Measurements from ENCODE around the gene TCP11.

TCP11 gene

GRCh38 chr6:35105078-35105477 is 36.1 kb downstream of the TCP11 start:
- no peak for TF ChIP-seq CTCF (IDR thresholded peaks at IDR 0.05; ENCODE audit: unreplicated experiment in 3 of 3)
- H3K4me1 Mint-ChIP-seq: peaks cover 6% of the 10 kb centered on the region
- H3K4me3 Mint-ChIP-seq: no peak overlapping the region
- H3K27me3 Mint-ChIP-seq (ENCODE audit: low read depth): peaks cover 4% of the 10 kb centered on the region
- peaks cover 19% of the 10 kb centered on the region for H3K9me3 Mint-ChIP-seq
- H3K36me3 Mint-ChIP-seq (ENCODE audit: low read depth): peaks cover 8% of the 10 kb centered on the region
- H3K27ac Mint-ChIP-seq: no peak overlapping the region

- TF ChIP-seq CTCF (IDR thresholded peaks at IDR 0.05; ENCODE audit: unreplicated experiment in 3 of 3): no peak
- H3K4me3 Mint-ChIP-seq: no peak overlapping the region
- no peak overlapping the region for H3K27ac Mint-ChIP-seq
- peaks cover 32% of the 10 kb centered on the region for H3K4me1 Mint-ChIP-seq
- H3K36me3 Mint-ChIP-seq (ENCODE audit: low read depth): no peaks in the 10 kb centered on the region
- H3K27me3 Mint-ChIP-seq (ENCODE audit: low read depth): no peaks in the 10 kb centered on the region
- H3K9me3 Mint-ChIP-seq: peaks cover 6% of the 10 kb centered on the region
These were observed 42.0 kb downstream of the TCP11 start for GRCh38 chr6:35099116-35099515.

GRCh38 chr6:35096129-35096862 is 44.8 kb downstream of the TCP11 start:
- H3K4me1 Mint-ChIP-seq: peaks cover 60% of the 10 kb centered on the region
- H3K36me3 Mint-ChIP-seq (ENCODE audit: low read depth): peaks cover 3% of the 10 kb centered on the region
- no peak for TF ChIP-seq CTCF (IDR thresholded peaks at IDR 0.05; ENCODE audit: unreplicated experiment in 3 of 3)
- H3K27ac Mint-ChIP-seq: peak overlapping the region; percentile 76 to 90 (median 86)
- no peaks in the 10 kb centered on the region for H3K9me3 Mint-ChIP-seq
- peak overlapping the region in 1 of 3 experiments; percentile 53 for H3K4me3 Mint-ChIP-seq
- H3K27me3 Mint-ChIP-seq (ENCODE audit: low read depth): no peaks in the 10 kb centered on the region

- Mint-ChIP-seq H3K9me3 (no peaks in the 10 kb centered on the region), H3K27me3 (ENCODE audit: low read depth) (no peaks in the 10 kb centered on the region), H3K36me3 (ENCODE audit: low read depth) (peaks cover 12% of the 10 kb centered on the region), H3K4me1 (peaks cover 80% of the 10 kb centered on the region), H3K4me3 (no peak overlapping the region), H3K27ac (peak overlapping the region in 2 of 3 experiments; percentile 43 to 73)
- no peak for TF ChIP-seq CTCF (IDR thresholded peaks at IDR 0.05; ENCODE audit: unreplicated experiment in 3 of 3)
These were observed 47.0 kb downstream of the TCP11 start for GRCh38 chr6:35094183-35094582.

- Mint-ChIP-seq H3K4me1 (peaks cover 80% of the 10 kb centered on the region), H3K36me3 (ENCODE audit: low read depth) (peaks cover 13% of the 10 kb centered on the region), H3K27me3 (ENCODE audit: low read depth) (no peaks in the 10 kb centered on the region), H3K27ac (peak overlapping the region in 2 of 3 experiments; percentile 43 to 73), H3K9me3 (no peaks in the 10 kb centered on the region), H3K4me3 (no peak overlapping the region)
- no peak for TF ChIP-seq CTCF (IDR thresholded peaks at IDR 0.05; ENCODE audit: unreplicated experiment in 3 of 3)
These were observed 47.4 kb downstream of the TCP11 start for GRCh38 chr6:35093783-35094182.

GRCh38 chr6:35093118-35093445 is 48.1 kb downstream of the TCP11 start:
- H3K9me3 Mint-ChIP-seq: no peaks in the 10 kb centered on the region
- peaks cover 17% of the 10 kb centered on the region for H3K36me3 Mint-ChIP-seq (ENCODE audit: low read depth)
- H3K4me3 Mint-ChIP-seq: no peak overlapping the region
- no peak for TF ChIP-seq CTCF (IDR thresholded peaks at IDR 0.05; ENCODE audit: unreplicated experiment in 3 of 3)
- no peaks in the 10 kb centered on the region for H3K27me3 Mint-ChIP-seq (ENCODE audit: low read depth)
- peaks cover 80% of the 10 kb centered on the region for H3K4me1 Mint-ChIP-seq
- H3K27ac Mint-ChIP-seq: peak overlapping the region in 2 of 3 experiments; percentile 21 to 73
